Left kidney (tissue), 2 donors: Measurements from ENCODE around the gene SPTB. TPM values are rescaled to one million over a fixed set of nuclear protein-coding genes. Genes with fewer than 3 reads are reported as not detected.

ENCODE experiments used
- DNase-seq: peaks from one replicate; pipeline ENCODE4 v3.0.0-alpha.2; 2013
- polyA plus RNA-seq: library from polyadenylated mRNA; unstranded; fragments of 120-200 nt; gene quantifications from one replicate; pipeline ENCODE4 v1.2.1, GENCODE V29; 2013; ENCODE audit not compliant: insufficient read length

Gene SPTB
- polyA plus RNA-seq, 1 donor: 15.4 TPM

GRCh38 chr14:64748995-64749714, 130.6 kb downstream of the SPTB start:
- DNase-seq: no peak

GRCh38 chr14:64748521-64748920, 131.2 kb downstream of the SPTB start:
- DNase-seq: no peak

- DNase-seq: no peak
Observed at GRCh38 chr14:64747327-64747726, 132.4 kb downstream of the SPTB start.

GRCh38 chr14:64746298-64747250, 133.1 kb downstream of the SPTB start:
- no peak for DNase-seq

GRCh38 chr14:64745511-64746091, 134.1 kb downstream of the SPTB start:
- DNase-seq: no peak

GRCh38 chr14:64743061-64743460, 136.6 kb downstream of the SPTB start:
- no peak for DNase-seq

- no peak for DNase-seq
Observed at GRCh38 chr14:64741961-64742360, 137.7 kb downstream of the SPTB start.

- DNase-seq: no peak
Observed at GRCh38 chr14:64741200-64741599, 138.5 kb downstream of the SPTB start.

- no peak for DNase-seq
Observed at GRCh38 chr14:64738281-64738804, 141.4 kb downstream of the SPTB start.

- DNase-seq: no peak
Observed at GRCh38 chr14:64737391-64738280, 142.1 kb downstream of the SPTB start.

- DNase-seq: no peak
Observed at GRCh38 chr14:64736271-64737169, 143.2 kb downstream of the SPTB start.

- DNase-seq: no peak
Observed at GRCh38 chr14:64734990-64735389, 144.7 kb downstream of the SPTB start.

GRCh38 chr14:64733899-64734298, 145.8 kb downstream of the SPTB start:
- no peak for DNase-seq

GRCh38 chr14:64733321-64733720, 146.4 kb downstream of the SPTB start:
- DNase-seq: no peak

- DNase-seq: no peak
Observed at GRCh38 chr14:64732536-64733120, 147.1 kb downstream of the SPTB start.

- no peak for DNase-seq
Observed at GRCh38 chr14:64732066-64732465, 147.6 kb downstream of the SPTB start.

- DNase-seq: no peak
Observed at GRCh38 chr14:64731141-64731581, 148.5 kb downstream of the SPTB start.

- no peak for DNase-seq
Observed at GRCh38 chr14:64730681-64731080, 149.0 kb downstream of the SPTB start.

- no peak for DNase-seq
Observed at GRCh38 chr14:64730061-64730440, 149.7 kb downstream of the SPTB start.
